Mucosa of gallbladder (tissue), 1 donor: ENCODE data around the gene COPG2. TPM values are rescaled to one million over a fixed set of nuclear protein-coding genes. Genes with fewer than 3 reads are reported as not detected.

Experiments
- DNase-seq: peaks from one replicate; pipeline ENCODE4 v3.0.0-alpha.2; 2020; ENCODE audit warnings: low spot score
- total RNA-seq: library from RNA; stranded (reverse); gene quantifications from one replicate; pipeline ENCODE4 v1.2.1, GENCODE V29; 2021
- donor health status: DM: no; HTN: no; CAD: no.

The COPG2 gene
- total RNA-seq, 1 donor from 2014 or later = 25.8 TPM

- DNase-seq = no peak
Measured at GRCh38 chr7:130500463-130500862, 168.1 kb downstream of the COPG2 start.

- no peak for DNase-seq
Measured at GRCh38 chr7:130494431-130494858, 174.1 kb downstream of the COPG2 start.

DNA sequence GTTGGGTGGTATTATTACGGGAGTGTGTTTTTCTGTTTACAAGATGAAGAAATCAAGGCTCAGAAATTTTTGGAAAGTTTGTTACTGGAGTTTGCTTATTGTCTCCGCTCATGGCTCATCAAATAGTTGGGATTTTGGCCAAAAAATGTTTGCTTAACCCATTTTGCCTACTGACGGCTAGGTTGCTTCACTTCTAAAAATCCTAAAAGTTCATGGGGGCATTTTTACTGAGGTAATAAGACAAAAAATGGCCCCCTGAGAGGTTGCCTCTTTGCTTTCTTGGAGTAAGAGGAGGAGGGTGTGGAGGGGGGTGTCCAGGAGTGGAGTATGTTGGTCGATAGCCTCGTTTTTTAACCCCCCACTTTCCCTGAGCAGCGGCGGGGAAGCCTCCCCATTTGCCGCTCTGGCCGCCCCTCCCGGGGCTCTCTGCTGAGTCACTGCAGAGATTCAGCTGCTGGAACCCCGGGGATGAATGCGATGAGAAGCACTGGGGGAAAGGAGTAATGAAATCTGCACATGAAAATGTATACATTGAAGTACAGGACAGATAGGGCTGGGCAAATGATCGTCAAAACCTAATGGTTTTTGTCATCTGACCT is 175.2 kb downstream of the COPG2 start:
- no peak for DNase-seq

GRCh38 chr7:130492523-130493274 is 175.8 kb downstream of the COPG2 start:
- DNase-seq = no peak

DNA sequence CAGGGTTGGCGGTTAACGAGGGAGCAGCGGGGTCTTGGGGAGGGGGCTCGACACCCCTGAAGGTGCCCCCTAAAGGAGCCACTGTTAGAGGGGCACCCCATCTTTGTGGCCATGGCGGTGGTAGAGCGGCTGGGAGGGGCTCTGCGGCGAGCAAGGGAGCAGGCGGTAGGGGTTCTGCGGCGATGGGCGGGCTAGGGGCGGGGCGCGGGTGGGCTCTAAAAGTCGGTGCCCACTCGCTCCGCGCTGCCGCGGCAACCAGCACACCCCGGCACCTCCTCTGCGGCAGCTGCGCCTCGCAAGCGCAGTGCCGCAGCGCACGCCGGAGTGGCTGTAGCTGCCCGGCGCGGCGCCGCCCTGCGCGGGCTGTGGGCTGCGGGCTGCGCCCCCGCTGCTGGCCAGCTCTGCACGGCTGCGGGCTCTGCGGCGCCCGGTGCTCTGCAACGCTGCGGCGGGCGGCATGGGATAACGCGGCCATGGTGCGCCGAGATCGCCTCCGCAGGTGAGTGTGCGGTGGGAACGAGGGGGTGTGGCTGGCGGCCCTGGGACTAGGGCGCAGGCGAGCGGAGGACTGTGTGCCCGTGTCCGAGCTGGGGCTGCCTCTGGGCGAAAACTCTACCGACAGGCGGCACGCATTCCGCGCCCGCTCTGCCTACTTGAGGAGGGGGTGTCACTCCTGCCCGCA is 176.6 kb downstream of the COPG2 start, which contains the start of gene MEST:
TSS of gene MEST (plus strand) at position 245 of the 682 bp plus-strand sequence. CDS start at position 474, 229 bp downstream.
- DNase-seq = no peak

- DNase-seq = no peak
Measured at GRCh38 chr7:130490888-130491804, 177.4 kb downstream of the COPG2 start.

DNA sequence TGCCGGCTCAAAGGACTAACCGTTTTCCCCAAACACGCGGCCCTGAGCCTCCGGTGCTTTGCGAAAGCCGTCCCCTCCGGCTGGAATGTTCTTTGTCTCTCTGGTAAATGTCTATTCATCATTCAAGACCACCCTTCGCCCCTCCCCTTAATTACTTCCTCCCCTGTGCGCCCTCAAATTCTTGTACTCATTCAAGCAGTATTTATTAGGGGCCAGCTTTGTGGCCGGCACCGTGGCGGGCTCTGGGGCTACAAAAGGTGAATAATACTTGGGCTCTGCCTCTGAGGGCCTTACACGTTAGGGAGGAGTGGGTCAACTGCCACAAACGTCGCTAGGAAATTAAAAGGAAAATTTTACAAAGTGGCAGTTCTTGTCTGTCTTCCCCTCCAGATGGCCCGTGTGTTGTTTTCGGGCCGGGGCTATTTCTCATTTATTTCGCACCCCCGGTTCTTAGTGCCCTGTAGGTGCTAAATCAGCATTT is 178.2 kb downstream of the COPG2 start:
- no peak for DNase-seq

GRCh38 chr7:130489140-130489983 is 179.2 kb downstream of the COPG2 start:
- DNase-seq = no peak

DNA sequence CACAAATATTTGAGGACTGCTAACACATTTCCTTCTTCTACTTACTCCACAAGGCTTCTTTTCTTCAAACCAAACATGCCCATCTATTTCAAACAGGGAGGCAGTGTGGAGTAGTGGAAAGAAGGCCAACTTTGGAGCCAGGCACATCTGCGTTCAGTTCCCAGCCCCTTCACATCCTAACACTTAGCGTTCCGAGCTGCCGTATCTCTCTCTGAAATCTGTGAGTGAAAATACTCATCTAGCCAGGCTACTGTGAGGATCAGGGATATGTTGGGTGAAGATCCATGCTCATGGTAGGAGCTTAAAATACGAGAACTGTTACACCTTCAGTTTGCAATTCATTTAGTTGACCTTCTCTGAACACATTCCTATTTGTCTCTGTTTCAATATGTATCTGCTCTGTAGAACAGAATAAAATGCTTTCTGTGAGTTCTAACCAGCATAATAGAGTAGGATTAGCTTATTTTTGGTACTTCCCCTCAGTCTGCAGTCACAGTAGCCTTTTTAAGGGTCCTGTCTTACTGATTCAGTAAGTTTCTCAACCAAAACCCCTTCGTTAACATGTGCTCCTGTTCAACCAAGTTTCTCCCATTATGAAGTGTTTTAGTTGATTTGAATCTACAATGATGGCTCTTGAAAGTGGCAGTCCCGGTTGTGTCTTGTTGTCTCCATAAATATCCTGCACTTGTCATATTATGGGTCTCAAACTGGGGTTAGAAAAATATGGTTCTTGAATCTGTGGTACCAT is 180.0 kb downstream of the COPG2 start:
- DNase-seq = no peak

GRCh38 chr7:130486954-130487436 is 181.6 kb downstream of the COPG2 start:
- no peak for DNase-seq

DNA sequence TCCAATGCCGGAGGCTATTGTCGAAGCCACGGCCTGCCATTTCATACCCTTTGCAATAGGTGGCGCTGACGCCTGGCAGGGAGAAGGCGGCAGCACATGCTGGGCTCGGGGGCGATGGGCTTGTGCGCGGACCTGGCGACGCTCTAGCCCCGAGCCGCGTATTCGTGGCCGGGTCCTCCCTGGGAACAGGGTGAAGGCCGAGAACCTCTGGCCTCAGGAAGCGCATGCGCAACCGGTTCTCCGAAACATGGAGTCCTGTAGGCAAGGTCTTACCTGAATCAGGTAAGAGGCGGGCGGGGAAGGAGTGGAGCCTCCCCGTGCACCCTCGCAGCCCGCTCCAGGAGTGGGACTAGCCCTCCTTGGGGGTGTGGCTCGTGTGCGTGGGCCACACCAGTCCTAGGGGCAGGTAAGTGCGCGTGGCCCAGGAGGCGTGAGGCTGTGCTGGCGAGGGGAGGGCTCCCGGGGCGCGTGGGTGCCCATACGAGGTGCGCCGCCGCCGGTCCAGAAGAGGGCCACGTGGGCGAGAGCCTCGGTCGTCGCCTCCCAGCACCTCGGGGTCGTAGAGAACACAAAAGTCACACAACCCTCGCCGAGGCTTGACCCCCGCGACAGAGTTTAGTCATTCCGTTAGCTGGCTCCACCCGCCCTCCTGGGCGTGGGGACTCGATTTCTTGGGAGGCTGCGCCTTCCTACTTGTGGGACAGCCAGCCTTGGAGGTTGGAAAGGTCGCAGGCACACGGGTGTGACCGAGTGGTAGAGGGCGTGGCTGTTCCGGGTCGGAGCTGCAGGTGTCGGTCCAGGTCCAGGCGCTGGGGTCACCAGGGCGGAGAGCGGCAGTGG is 182.2 kb downstream of the COPG2 start:
- peak; percentile 64 for DNase-seq

- DNase-seq = no peak
Measured at GRCh38 chr7:130485734-130486113, 182.8 kb downstream of the COPG2 start.

DNA sequence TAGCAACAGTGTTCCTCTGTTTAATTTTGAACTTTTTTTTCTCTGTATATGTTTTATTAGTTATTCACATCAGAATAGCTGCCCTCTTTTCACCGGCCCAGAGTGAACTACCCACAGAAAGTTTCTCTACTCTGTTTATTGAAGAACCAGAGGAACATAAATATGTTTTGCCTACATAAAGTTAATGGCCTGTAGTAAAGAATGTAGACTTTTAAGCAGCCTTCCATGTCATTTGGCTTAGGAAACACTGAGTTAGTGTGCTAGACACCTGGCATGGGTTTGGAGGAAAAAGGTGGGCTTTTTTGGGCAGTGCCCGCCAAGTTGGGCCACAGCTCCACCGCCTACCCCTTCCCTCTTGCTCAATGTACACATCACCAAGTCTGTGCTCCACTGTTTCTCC is 185.5 kb downstream of the COPG2 start:
- DNase-seq = no peak

DNA sequence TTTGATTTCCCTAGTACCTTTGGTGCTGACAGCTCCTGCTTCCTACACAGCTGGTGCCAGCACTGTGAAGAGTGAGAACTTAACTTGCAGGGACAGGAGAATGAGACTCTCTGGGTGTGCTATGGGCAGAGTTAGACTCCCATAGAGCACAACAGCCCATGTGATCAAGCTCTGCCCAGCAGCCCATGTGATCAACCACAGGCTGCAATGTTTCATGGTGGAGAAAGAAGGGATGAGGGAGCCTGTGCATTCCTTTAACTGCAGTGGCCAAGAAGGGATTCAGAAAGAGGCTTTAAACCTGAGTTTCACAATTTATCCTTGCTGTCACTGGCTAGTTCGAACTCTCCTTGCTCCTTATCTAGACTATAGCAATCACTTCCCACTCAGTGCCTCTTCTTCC is 186.7 kb downstream of the COPG2 start:
- DNase-seq = no peak

GRCh38 chr7:130479716-130480400 is 188.7 kb downstream of the COPG2 start:
- no peak for DNase-seq

GRCh38 chr7:130478991-130479390 is 189.6 kb downstream of the COPG2 start:
- DNase-seq = no peak

- DNase-seq = no peak
Measured at GRCh38 chr7:130476297-130477150, 192.0 kb downstream of the COPG2 start.
